ENCODE data around the gene FLRT2.

FLRT2 gene

DNA sequence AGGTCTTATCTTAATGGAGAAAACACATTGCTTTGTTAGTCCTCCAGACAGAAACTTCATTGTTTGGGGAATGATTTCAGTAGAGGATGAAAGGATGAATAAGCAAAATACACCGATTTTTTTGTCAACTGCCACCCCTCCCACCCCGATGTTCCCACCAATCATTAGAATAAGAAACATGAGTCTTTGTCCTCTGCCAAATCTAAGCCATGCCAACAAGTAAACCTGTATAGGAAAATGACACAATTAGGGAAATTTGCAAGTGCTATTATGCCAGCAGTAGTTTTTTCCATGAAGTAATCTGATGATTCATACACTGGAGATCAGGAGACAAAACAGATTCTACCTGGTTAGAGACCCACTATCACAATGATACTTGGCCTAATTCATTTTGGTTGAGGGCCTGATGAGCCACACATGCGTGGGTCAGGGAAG is 35.9 kb downstream of the FLRT2 start:
- TF ChIP-seq, protein P1, sequence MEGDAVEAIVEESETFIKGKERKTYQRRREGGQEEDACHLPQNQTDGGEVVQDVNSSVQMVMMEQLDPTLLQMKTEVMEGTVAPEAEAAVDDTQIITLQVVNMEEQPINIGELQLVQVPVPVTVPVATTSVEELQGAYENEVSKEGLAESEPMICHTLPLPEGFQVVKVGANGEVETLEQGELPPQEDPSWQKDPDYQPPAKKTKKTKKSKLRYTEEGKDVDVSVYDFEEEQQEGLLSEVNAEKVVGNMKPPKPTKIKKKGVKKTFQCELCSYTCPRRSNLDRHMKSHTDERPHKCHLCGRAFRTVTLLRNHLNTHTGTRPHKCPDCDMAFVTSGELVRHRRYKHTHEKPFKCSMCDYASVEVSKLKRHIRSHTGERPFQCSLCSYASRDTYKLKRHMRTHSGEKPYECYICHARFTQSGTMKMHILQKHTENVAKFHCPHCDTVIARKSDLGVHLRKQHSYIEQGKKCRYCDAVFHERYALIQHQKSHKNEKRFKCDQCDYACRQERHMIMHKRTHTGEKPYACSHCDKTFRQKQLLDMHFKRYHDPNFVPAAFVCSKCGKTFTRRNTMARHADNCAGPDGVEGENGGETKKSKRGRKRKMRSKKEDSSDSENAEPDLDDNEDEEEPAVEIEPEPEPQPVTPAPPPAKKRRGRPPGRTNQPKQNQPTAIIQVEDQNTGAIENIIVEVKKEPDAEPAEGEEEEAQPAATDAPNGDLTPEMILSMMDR (conservative IDR thresholded peaks at IDR 0.05; ENCODE audit: low read depth) = no peak
- POLR2A ChIA-PET (ENCODE audit: low non-redundant PET) = no interaction called here
- CTCF ChIA-PET = no interaction called here
- H3K27ac ChIP-seq = no peak overlapping the region
- peak; percentile 53 for DNase-seq (ENCODE audit: low spot score)

DNA sequence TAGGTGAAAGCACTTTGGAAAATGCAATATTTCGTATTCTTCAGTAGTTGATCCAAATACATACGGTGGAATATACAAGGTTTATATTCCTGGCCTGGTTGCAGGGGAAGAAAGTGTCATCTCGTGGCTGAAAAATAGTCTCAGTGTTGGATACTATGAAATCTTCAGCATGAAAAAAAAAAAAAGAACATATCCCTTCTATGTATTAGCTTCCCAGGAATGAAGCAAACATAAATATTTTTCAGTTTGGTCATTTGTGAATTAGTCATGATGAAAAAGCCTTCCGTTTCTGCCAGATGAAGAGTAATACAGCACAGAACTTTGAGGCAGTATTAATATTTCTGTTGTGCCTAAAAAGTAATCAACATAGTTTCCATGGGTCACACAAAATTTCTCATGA is 36.7 kb downstream of the FLRT2 start:
- DNase-seq (ENCODE audit: low spot score) = peak; percentile 32
- TF ChIP-seq, protein P1 (conservative IDR thresholded peaks at IDR 0.05; ENCODE audit: low read depth) = no peak
- CTCF ChIA-PET = interaction anchor here (0.6 kb wide), 1 partner anchor 612 kb away, joined by 4 read pairs; no protein-coding TSS in a partner anchor
- no peak overlapping the region for H3K27ac ChIP-seq
- POLR2A ChIA-PET (ENCODE audit: low non-redundant PET) = no interaction called here

DNA sequence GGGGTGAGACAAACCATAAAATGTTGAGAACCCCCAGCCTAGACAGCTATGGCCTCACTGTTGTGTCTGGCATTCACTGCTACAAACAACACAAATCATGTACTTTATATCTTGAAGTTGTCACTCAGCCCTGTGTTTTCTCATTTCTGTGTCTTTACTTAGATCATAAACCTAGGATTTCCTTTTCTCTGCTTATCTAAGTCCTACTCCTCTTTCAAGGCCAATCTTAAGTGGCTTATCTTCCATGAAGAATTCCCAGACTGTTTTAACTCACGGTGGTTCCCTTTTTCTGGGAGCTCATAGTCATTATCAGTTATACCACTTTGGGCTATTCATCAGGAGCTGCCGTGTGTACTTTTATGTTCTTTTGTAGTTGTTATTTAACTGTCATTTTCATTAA is 42.1 kb downstream of the FLRT2 start:
- POLR2A ChIA-PET (ENCODE audit: low non-redundant PET) = no interaction called here
- DNase-seq (ENCODE audit: low spot score) = no peak
- H3K27ac ChIP-seq = no peak overlapping the region
- TF ChIP-seq, protein P1 (conservative IDR thresholded peaks at IDR 0.05; ENCODE audit: low read depth) = no peak
- CTCF ChIA-PET = no interaction called here

DNA sequence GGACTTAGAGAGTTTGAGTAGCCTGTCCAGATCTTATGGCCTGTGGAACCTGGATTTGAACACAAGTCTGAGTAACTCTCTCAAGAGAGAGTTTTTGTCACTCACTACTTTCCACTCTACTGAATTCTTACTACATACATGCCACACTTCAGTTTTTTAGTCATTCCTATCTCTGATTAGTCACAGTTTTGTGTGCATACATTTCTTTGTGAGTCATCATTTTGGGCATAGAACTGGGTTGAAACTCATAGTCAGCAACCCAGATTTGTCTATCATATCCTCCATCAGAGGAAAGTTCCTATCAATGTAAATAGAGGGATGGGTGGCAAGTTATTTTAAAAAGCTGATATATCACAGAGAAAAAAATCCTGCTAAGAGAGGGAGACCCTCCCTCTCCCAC is 42.9 kb downstream of the FLRT2 start:
- CTCF ChIA-PET = no interaction called here
- TF ChIP-seq, protein P1 (conservative IDR thresholded peaks at IDR 0.05; ENCODE audit: low read depth) = no peak
- peak; percentile 67 for DNase-seq (ENCODE audit: low spot score)
- no peak overlapping the region for H3K27ac ChIP-seq
- POLR2A ChIA-PET (ENCODE audit: low non-redundant PET) = no interaction called here

DNA sequence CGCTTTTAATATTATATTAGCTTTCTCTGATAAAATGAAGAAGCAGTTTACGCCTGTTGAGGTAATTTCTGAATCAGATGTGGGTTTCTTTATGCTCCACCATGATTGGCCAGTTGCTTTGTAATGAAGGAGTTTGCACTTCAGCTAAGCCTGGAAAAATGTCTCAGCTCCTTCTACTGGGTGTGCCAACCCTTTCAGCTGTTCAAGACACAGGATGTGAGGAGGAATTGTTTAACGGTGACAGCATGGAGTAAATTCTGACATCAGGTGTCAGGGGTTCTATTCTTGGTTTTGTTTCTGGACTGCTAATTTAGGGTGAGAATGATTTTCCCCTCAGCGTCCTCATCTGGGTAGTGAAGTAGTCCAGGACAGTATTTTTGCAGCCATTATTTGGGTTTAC is 43.5 kb downstream of the FLRT2 start:
- no peak overlapping the region for H3K27ac ChIP-seq
- TF ChIP-seq, protein P1 (conservative IDR thresholded peaks at IDR 0.05; ENCODE audit: low read depth) = no peak
- ChIA-PET POLR2A (ENCODE audit: low non-redundant PET) (no interaction called here), CTCF (no interaction called here)
- DNase-seq (ENCODE audit: low spot score) = no peak

DNA sequence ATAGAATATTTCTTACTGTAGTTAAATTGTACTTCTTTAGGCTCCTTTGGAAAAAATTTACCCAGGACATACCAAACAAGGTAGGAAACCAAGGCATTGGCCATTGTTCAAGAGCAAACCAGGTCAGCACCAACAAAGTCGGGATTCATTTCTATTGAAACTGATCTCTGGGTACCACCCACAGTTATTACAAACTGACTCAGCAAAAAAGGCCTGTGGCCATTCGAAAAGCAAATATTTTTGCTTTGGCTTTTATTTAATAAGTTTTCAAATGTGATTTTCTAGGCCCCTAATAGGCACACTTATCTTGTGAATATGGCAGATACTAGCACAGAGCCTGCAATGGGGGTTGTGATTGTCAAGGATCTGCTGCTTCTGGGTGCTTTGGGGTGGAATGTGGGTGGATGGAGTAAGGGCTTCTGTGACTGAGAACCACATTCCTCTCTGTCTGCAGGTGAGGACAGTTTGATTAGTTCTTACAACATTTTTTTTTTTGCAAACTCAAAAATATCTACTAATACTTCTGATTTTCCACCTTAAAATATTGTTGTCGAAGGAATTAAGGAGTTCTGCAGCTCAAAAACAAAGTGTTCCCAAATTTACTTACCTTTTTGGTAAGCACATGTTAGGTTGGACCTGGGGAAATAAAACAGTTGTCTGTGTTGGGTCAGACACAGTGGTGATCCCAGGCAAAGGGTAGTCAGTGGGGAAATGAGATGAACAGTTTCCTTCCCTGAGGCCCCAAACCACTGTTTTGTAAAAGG is 45.1 kb downstream of the FLRT2 start:
- POLR2A ChIA-PET (ENCODE audit: low non-redundant PET) = no interaction called here
- no peak for DNase-seq (ENCODE audit: low spot score)
- H3K27ac ChIP-seq = no peak overlapping the region

More for the DNA sequence above, 45.1 kb downstream of the FLRT2 start:
- TF ChIP-seq, protein P1 (conservative IDR thresholded peaks at IDR 0.05; ENCODE audit: low read depth) = no peak
- CTCF ChIA-PET = no interaction called here
